Muscle of back (tissue), 11 donors: ENCODE data around the gene SSH3. TPM values are rescaled to one million over a fixed set of nuclear protein-coding genes. Genes with fewer than 3 reads are reported as not detected.

Experiments used
- DNase-seq, 3 donors: peaks; one replicate each; pipeline versions ENCODE4 v3.0.0 to v3.0.0-alpha.2; 2013
- polyA plus RNA-seq, 10 donors: library from polyadenylated mRNA; unstranded; fragments of 120-200 nt; gene quantifications; one replicate each; pipeline ENCODE4 v1.2.1, GENCODE V29; 2013; ENCODE audit not compliant: insufficient read length in 10 of 10

Gene SSH3
- polyA plus RNA-seq, 10 donors: 11.6 to 19.0 (median 14.6) TPM

- DNase-seq: no peak
These were observed 12.5 kb upstream of the SSH3 start for GRCh38 chr11:67290801-67291200.

- DNase-seq: no peak
These were observed 11.6 kb upstream of the SSH3 start for GRCh38 chr11:67291481-67292381.

- DNase-seq: no peak
These were observed 10.7 kb upstream of the SSH3 start for GRCh38 chr11:67292671-67293070.

DNA sequence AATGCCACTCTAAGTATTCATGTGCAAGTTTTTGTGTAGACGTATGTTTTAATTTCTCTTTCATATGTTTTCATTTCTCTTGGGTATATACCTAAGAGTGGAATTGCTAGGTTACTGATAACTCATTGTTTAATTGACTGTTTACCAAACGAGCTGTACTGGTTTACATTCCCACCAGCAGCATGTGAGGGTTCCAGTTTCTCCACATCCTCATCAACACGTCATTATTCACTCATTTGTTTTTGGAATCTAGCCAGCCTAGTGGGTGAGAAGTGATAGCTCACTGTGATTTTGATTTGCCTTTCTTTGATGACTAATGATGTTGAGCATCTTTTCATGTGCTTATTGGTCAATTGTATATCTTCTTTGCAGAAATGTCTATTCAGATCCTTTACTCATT lies 10.2 kb upstream of the SSH3 start:
- DNase-seq: no peak

DNA sequence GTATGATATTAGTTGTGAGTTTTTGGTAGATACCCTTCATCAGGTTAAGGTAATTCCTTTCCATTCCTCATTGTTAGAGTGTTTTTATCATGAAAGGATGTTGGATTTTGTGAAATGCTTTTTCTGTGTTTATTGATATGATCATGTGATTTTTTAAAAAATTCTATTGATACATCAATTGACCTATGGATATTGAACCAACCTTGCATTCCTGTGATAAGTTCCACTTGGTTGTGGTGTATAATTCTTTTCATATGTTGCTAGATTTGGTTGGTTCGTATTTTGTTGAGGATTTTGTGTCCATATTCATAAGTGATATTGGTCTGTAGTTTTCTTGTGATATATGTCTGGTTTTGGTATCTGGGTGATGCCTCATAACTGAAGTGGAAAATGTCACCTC lies 7.5 kb upstream of the SSH3 start:
- no peak for DNase-seq

- no peak for DNase-seq
These were observed 4.5 kb upstream of the SSH3 start for GRCh38 chr11:67298786-67299185.

DNA sequence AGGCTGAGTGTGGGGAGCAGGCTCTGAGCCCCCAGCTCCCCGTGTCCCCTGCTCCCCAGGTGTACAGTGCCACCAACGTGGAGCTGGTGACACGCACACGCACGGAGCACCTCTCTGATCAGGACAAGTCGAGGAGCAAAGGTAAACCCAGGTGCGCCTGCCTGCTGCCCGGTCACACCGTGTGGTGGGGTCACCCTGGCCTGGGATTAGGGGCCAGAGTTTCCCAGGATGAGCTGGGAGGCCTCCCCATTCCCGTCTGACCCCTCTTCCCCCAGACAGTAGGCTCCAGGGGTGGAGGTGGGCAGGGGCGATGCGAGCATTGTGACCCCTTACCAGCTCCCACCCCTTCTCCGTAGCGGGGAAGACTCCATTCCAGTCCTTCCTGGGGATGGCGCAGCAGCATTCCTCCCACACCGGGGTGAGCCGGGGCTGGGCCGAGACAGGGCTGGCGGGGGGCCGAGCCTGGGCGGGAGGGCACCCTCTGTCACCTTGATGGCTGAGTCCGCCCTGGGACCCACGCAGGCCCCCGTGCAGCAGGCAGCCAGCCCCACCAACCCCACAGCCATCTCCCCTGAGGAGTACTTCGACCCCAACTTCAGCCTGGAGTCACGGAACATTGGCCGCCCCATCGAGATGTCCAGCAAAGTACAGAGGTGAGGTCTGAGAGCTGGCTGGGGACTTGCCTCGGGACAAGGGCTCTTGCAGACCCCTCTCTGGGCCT lies 3.7 kb upstream of the SSH3 start:
- no peak for DNase-seq

- DNase-seq: no peak
These were observed 3.0 kb upstream of the SSH3 start for GRCh38 chr11:67300256-67300755.

DNA sequence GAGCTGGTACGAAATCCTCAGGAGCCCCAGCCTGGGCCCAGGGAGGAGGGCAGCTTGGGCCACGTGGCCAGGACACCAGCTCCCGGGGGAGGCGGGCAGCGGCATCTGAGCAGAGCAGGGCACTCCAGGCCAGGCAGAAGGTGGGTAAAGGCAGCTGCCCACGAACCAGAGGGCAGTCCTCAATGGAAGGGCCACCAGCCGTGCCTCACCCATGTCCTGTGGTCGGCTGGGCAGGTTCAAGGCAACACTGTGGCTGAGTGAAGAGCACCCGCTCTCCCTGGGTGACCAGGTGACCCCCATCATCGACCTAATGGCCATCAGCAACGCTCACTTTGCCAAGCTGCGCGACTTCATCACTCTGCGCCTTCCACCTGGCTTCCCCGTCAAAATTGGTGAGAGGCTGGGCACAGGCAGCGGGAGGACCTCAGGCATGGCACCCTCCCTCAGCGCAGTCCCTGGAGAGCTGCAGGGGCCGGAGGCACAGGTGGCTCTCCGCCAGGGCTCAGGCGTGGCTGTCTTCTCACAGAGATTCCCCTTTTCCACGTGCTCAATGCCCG lies 2.5 kb upstream of the SSH3 start:
- DNase-seq: no peak

DNA sequence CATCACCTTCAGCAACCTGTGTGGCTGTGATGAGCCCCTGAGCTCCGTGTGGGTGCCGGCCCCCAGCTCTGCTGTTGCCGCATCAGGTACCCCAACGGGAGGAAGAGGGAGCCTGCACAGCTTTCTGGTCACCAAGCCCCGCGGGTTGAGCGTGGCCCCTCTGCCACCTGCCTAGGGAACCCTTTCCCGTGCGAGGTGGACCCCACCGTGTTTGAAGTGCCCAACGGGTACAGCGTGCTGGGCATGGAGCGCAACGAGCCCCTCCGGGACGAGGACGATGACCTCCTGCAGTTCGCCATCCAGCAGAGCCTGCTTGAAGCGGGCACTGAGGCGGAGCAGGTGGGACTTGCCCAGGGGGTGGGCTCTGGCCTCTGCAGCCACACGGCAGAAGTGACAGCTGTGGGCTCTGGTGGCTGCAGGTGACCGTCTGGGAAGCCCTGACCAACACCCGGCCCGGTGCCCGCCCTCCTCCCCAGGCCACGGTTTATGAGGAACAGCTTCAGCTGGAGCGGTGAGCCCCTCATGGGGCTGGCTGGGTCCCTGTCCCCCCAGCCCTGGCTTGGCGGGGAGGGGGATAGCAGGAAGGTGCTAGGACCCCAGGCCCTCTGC lies 1.9 kb upstream of the SSH3 start:
- no peak for DNase-seq

DNA sequence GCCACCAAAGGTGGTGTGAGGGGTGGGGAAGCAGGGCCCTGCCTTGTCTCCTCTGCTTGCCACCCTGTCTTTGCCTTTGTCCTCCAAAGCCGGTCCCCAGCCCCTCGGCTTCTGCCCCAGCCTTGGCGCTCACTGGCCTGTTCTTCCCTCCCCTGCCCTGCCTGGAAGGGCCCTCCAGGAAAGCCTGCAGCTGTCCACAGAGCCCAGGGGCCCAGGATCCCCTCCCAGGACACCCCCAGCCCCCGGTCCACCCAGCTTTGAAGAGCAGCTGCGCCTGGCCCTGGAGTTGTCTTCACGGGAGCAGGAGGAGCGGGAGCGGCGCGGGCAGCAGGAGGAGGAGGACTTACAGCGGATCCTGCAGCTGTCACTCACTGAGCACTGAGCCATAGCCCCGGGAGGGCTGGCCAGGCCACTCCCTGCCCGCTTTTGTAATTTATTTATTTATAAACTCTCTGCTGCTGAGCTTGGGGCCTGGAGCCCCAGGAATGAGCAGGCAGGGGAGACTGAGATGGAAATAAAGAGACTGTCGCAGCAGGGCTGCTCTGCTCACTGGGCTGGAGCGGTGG lies 1.3 kb upstream of the SSH3 start:
- DNase-seq: peak; percentile 59 to 76 (median 63)

DNA sequence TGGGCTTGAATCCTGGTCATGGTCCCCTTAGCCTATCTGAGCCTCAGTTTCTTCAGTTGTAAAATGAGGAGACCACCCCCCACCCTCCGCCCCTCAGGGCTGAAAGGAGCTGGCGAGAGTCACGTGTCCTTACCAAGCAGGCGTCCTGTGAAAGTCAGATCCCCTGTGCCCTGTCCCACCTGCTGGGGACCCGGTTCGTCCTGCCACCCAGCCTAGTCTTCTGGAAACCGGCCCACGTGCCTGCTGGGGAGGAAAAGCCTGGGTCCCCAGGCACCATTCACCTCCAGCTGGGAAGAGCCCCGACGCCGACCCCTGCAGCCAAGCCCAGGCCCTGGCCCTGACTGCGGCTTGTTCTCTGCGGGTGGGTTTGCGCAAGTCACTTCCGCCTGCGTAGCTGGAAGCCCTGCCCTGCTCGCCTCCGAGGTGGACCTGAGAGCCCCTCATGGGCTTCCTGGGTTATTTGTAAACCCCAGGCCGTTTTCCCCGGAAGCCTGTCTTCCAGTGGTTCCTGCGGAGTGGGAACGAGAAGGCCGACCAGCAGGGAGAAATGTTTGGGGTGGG lies 679 bp upstream of the SSH3 start:
- peak in 1 of 3 donors; percentile 58 for DNase-seq

DNA sequence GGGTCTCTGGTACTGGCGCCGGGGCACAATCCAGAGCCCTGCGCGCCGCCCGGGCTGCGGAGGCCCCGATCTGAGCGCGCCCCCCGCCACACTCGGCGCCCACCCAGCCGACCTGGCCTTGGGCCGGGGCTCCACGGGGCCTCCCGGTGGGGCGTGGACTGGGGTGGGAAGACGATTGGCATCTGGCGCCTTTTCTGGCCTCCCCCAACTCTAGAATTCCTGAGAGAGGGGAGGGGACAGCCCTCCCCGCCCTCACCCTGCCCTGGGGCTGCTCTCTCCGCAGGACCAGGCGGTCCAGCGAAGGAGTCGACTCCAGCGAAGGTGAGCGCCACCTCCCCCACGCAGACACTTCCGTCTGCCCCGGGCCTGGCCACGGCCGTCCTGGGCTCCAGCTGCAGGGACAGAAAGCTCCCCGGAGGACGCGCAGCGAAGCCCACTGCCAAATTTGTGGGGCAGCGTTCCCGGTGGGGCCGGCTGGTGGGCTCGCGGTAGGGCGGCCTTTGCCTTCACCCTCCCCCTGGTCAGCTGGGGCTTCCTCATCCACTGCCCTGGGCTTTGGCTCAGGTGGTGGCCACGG lies 593 bp downstream of the SSH3 start:
- DNase-seq: peak in 1 of 3 donors; percentile 52

- no peak for DNase-seq
These were observed 1.3 kb downstream of the SSH3 start for GRCh38 chr11:67304511-67305113.

- no peak for DNase-seq
These were observed 3.6 kb downstream of the SSH3 start for GRCh38 chr11:67306769-67307544.

GRCh38 chr11:67307545-67308001 lies 4.2 kb downstream of the SSH3 start:
- DNase-seq: no peak

DNA sequence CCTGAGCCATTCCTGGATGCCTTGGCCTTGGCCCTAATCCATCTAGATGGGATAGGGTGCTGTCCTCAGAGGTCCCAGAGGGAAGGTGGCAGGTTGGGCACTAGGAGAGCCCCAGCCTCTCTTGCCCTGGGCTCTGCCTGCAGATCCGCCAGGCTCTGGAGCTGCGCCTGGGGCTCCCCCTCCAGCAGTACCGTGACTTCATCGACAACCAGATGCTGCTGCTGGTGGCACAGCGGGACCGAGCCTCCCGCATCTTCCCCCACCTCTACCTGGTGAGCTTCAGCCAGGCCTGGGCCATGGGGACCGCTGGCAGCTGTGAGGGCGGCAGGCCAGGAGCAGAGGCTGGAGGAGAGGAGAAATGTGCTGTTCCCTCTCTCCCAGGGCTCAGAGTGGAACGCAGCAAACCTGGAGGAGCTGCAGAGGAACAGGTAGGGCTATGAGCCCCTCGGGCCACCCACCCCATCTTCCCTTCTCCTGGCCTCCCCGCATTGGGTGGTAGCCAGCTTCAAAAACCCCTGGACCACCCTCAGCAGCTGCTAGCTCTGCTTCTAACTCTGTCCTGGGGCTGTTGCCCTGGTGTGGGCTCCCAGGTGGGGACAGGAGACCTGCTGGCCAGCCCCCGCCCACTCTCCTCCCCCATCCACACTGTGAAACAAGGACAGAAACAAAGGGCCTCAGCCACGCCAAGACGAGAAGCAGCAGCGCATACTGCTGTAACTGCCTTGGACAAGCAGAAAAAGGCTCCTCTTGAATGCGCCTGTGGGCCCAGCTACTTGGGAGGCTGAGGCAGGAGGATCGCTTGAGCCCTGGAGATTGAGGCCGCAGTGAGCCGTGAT lies 4.9 kb downstream of the SSH3 start:
- DNase-seq: no peak

DNA sequence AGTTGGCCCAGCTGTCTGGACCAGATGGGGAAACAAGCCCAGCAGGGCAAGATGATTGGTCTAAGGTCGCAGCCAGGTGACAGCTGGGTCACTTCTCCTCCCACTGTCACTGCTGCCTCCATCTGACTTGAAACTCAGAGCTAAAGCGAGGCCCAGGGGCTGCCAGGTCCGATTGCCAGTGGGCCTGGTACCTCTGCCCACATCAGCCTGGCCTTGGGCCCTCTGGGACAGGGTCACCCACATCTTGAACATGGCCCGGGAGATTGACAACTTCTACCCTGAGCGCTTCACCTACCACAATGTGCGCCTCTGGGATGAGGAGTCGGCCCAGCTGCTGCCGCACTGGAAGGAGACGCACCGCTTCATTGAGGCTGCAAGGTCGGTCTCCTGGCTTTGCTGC lies 5.8 kb downstream of the SSH3 start:
- no peak for DNase-seq

GRCh38 chr11:67309661-67310061 lies 6.3 kb downstream of the SSH3 start:
- no peak for DNase-seq
